Inferior parietal cortex (tissue), 1 donor: ENCODE results near the gene WDR31.
"Not testable (repeated sequence)": the region's sequence is repeated elsewhere in the genome, so short reads cannot be mapped to it uniquely, and the experiment has no call there.

Source experiments
- DNase-seq: peaks from one replicate; pipeline ENCODE4 v3.0.0-alpha.2; 2016; ENCODE audit errors: extremely low spot score

The WDR31 gene

DNA sequence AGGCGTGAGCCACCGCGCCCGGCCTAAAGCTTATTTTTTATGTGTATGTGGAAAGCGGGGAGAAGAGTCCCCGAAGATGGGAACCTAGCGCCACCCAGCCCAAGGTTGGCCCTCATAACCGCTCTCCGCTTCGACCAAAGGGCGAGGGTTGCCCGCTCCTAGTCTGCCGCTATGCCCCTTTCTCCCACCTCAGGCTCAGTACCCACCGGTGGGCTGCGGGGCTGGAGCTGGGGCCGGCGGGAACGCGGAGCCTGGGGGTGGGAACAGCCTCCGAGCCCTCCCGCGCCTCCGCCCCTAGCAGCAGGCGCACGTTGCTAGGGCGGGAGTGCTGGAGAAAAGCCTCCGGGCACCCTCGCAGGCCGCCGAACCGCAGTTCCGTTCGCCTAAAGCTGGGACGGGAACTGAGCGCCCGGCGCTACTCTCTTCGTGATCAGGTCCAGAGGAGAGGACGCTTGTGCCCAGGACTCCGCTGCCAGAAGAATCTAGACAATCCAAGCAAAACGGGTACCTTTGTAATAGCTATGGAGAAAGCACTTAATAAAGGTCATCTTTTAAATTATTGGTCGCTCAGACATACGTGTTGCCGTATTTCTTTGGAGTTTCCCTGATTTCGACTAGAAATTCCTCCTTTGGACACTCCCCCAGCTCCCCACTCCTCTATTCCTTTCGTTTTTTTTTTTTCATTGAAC is at the start of gene WDR31:
WDR31 (minus strand) TSS at position 265 of the 689 bp plus-strand sequence. CDS start 8,253 bp downstream, outside the sequence.
- DNase-seq, result peak; percentile 85

DNA sequence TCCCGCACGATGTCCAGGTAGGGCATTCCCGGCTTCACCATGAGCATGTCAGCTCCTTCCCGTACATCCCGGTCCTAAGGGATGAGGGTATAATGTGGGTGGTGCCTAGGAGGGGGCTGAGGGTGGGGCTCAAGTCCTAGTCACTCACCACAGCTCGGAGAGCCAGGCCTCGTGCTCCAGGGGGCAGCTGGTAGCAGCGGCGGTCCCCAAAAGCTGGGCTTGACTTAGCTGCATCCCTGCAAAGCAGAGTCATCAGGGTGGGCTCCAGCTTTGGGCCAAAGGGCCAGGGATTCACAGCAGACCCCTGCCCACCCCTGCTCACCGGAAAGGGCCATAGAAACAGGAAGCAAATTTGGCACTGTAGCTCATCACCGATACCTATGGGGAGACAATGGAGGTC is 49.4 kb upstream of the WDR31 start:
- DNase-seq, result no peak

DNA sequence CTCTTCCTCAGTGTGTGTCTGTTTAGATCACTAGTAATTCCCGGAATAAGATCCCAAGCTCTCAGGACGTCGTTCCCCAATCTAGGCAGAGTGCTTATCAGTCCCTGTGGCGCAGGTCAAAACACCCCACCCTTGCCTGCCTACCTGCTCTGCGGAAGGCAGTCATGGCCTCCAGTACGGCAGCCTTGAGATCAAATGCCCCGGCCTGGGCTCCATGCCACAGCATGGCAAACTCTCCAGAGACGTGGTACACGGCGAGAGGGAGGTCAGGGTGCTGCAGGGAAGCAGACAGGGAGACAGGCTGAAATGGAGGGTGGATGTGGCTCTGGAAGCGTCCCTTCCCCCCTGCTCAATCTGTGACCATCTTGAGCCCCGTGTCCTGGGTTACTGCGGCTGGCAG is 48.8 kb upstream of the WDR31 start:
- no peak for DNase-seq

DNA sequence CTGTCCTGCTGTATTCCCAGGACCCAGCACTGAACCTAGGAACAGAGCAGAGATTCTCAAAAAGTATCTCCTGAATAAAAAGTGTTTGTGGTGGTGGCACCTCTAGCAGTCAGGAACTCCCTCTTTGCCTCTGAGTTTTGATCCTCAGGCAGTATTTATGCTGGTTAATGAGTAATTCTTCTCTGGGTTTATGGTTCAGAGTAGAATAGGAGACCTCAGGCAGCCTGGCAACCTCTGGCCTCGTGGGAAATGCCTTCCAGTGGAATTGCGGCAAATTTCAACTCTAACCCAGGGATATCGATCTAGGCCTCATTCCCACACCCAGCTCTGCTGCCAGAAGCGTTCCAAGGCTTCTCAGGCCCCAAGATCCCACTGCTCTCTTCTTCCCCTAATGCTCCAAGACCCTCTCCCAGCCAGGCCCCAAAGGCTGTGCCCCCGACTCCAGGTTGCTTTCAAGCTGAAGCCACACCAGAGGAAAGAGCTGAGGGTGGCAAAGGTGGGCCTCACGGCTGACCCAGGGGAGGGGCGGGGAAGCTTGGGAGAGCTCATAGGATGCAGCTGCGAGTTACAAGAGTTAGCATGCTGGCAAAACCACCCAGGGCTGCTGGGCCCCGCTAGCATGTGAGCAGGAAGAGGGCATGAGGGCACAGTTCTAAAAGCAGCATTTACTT is 47.6 kb upstream of the WDR31 start:
- DNase-seq, result no peak

DNA sequence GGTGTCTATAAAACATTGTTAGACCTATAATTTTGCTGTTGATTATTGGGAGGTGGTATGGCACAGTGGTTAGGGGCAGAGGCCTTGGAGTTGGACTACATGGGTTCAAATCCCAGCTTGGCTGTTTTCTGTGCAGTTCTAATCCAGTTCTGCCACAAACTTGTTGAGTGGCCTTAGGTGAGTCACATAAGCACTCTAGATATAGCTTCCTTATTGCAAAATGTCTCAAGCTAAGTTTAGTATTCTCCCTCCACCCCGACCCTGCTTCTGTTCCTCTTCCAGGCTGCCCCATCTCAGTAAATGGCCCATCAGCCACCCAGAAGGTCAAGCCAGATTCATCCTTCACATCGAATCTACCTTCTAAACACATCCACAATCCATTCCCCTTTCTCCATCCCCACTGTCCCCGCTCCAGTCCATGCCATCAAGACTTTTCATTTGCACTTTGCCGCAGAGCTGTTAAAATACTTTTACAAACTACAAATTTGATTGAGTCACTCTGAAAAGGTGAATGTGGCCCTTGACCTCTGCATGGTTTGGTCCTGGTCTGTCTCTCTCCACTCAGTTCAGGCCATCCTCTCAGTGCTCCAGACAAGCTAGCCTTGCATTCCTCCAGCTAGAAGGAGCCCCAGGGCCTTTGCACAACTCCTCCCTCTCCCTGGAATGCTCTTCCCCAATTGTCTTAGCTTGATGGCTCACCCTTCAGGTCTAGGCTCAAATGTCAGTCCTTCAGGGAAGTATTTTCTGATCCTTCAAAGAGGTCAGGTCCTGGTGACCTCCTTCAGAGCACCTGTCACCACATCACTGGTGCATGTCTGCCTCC is 46.7 kb upstream of the WDR31 start:
- no peak for DNase-seq

DNA sequence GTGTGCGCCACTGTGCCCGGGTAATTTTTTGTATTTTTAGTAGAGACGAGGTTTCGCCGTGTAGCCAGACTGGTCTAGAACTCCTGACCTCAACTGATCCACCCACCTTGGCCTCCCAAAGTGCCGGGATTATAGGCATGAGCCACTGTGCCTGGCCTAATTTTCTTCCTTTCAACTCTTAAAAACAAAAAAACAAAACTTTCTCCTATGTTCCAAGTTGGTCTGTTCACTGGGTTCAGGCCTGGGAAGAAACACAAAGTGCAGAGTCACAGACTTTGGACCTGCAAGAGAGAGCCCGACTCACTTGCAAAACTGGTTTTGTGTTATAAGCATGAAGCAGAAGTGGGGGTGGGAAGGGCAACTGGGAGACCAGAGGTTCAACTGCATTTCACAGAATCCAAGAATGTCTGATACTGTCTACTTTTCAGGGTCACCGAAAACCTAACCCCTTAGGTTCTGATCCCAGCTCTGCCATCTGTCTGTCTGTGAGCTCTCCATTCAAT is 41.9 kb upstream of the WDR31 start:
- DNase-seq, result no peak

DNA sequence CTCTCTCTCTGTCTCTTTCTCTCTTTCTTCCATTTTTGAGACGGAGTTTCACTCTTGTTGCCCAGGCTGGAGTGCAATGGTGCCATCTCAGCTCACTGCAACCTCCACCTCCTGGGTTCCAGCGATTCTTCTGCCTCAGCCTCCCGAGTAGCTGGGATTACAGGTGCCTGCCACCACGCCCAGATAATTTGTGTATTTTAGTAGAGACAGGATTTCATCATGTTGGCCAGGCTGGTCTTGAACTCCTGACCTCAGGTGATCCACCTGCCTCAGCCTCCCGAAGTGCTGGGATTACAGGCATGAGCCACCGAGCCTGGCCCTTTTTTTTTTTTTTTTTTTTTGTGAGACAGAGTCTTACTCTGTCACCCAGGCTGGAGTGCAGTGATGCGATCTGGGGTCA is 41.4 kb upstream of the WDR31 start:
- DNase-seq, result not testable (repeated sequence)

DNA sequence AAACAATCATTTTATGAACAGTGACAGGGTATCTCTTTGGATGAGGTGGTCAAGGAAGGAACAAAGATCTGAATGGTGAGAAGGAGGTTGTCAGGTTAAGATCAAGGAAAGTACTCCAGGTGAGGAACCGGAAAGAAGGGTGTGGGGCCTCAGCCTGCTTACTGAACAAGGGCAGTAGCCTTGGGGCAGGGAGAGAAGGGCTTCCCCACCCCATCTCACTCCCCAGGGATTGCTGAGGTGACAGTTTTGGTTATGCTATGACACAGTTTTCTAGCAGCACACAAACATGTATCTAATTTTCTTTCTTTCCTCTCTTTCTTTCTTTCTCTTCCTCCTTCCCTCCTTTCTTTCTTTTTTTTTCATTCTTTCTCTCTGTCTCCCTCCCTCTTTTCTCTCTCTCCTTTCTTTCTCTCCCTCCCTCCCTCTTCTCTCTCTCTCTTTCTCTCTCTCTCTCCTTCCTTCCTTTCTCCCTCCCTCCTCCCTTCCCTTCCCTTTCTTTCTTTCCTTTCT is 40.8 kb upstream of the WDR31 start:
- no peak for DNase-seq

DNA sequence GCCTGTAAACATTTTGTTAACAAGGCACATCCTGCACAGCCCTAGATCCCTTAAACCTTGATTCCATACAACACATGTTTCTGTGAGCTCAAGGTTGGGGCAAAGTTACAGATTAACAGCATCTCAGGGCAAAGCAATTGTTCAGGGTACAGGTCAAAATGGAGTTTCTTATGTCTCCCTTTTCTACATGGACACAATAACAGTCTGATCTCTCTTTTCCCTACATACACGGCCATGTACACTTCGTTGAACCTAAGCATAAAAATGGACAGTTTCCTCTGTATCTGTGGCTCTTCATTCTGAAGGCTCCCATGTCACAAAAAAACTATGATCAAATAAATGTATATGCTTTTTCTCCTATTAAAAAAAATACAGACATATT is 39.7 kb upstream of the WDR31 start:
- DNase-seq, result not testable (repeated sequence)

DNA sequence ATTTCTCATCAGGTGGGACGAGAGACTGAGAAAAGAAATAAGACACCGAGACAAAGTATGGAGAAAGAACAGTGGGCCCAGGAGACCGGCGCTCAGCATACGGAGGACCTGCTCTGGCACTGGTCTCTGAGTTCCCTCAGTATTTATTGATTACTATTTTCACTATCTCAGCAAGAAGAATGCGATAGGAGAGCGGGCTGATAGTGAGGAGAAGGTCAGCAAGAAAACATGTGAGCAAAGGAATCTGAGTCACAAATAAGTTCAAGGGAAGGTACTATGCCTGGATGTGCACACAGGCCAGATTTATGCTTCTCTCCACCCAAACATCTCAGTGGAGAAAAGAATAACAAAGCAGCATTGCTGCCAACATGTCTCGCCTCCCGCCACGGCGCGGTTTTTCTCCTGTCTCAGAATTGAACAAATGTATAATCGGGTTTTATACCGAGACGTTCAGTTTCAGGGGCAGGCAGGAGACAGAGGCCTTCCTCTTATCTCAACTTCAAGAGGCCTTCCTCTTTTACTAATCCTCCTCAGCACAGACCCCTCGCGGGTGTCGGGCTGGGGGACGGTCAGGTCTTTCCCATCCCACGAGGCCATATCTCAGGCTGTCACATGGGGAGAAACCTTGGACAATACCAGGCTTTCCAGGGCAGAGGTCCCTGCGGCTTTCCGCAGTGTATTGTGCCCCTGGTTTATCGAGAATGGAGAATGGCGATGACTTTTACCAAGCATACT is 39.2 kb upstream of the WDR31 start:
- not testable (repeated sequence) for DNase-seq

DNA sequence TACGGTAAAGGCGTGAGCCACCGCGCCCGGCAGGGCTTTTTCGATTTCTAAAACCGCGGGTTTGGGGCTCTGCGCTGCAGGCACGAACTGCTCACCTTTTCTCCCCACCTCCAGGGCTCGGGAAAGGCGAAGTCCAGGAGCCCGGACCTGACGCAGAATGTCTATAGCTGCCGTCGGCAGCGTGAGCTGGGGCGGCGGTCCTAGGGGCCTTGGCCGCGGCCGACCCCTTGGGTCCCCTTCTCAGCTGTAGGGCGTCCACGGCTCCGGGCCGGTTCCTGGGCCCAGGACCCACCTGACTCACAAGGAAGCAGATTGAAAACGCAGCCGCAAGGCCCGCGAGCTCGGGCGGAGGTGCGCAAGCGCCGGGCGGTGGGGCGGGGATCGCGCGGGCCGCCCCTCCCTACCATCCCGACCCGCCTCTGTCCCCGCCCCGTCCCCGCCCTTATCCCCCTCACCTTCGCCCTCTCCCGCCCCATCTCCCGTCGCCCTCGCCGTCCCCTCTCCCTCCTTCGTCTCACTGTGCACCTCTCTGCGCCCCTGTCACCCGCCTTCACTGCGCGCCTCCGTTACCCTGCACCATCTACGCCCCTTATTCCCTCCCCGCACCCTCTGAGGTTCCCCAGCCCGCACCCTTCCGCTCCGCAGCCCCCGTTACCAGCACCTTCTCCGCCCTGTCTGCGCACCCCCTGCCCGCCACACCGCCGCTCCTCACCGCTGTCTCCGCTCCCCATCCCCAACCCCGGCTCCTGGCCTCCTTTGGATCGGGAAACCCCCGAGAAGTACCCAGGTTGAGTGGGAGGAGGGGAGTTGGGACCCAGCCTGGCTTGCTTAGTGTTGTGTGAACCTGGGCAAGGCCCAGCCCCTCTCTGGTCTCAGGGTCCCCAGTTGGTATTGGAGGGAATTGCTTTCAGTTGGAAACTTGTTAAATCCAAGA is 36.8 kb upstream of the WDR31 start, which contains the start of gene HDHD3:
HDHD3 (minus strand) TSS at position 353 of the 934 bp plus-strand sequence. CDS start 2,632 bp downstream, outside the sequence.
- DNase-seq, result peak; percentile 67

DNA sequence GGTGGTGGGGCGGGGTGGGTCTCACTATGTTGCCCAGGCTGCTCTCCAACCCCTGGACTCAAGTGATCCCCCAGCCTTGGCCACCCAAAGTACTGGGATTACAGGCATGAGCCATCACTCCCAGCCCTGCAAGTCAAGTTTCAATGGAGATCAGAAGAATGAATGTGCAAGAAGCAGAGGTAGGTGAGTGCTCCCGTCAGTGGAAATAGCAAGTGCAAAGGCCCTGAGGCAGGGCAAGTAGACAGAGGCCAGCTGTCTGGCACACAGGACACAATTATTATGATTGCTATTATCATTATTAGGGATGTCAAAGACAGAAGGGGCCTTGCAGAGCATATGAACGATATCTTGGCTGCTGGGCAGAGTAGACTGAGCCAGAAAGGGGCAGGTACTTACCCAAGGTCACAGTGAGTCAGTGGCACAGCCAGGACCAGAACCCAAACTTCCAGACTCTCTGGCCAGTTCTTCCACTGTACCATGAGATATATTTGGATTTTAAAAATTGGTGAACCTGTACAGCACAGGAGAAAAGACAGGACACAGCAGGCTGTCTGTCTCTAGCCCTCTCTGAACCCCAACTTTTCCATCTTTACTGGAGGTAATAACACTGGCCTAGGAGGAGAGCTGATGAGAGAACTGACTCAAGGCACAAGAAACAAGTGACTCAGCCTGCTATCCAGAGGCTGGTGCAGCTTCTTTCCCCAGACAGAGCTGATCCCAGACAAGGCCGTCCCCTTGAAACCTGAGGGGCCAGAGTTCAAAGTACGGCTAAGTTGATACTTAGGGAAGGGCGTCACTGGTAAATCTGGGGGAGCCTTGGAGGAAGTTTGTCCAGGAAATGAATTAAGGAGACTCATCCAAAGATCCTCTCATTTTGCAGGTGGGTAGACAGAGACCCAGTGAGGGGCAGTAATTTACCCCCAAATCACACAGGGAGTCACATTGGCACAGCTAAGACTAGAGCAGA is 35.3 kb upstream of the WDR31 start:
- DNase-seq, result no peak

DNA sequence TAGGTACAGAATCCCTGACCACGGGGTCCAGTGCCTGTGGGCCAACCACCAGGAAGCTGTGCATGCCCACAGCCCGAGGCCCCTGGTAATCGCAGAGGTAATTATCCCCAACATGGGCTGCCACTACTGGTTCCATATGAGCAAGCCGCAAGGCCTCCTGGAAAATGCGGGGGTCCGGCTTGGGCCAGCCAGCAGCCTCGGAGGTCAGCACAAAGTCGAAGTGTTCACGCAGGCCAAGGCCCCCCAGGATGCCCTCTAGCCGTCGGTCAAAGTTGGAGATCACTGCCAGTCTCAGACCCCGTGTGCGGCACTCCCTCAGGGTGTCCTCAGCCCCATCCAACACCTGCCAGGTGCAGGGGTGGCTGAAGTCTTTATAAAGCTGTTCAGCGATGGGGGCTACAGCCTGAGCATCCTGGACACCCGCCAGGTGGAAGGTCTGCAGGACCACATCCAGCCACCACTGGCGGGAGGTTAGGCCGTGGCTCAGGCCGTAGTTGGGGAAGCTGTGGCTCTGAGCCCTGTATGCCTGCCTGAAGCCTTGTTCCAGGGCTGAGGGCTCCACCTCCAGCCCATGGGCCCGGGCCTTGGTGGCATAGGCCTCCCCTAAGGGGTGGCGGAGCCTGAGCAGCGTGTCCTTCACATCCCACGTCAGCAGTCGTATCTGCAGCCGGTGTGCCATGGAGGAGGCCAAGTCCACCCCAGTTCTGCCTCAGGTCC is 33.8 kb upstream of the WDR31 start:
- DNase-seq, result no peak

DNA sequence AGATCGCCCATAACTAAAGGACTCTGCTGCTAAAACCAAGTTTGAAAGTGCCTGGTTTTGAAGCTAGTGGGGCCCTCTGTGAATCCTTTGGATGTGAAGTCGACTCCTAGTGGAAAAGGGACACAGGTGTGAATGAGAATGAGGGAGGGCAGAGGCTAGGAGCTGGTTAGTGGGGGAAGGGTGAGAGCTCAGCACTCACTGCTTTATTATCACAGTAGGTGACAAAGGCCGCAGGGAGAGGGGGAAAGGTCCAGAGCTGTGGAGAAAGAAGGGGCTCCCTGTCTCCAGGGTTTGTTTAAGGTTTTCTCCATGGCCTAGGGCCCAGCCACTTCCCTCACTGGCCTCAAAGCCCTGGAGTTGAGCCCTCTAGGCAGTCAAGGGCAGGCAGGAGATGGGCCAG is 33.2 kb upstream of the WDR31 start:
- no peak for DNase-seq

DNA sequence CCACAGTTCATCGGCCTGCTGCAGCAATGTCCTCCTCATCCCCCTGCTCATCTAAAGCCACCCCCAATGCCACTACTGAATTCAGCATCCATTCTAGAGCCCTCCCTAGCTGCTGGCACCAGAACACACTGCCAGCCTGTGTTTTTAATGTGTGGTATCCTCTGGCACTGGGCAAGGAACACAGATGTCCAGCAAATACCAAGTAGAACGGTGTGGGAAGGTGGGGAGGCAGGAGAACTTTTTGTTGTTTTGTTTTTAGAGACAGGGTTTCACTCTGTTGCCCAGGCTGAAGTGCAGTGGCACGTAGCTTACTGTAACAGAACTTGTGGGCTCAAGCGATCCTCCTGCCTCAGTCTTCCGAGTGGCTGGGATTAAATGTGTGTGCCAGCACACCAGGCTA is 32.0 kb upstream of the WDR31 start:
- DNase-seq, result no peak

DNA sequence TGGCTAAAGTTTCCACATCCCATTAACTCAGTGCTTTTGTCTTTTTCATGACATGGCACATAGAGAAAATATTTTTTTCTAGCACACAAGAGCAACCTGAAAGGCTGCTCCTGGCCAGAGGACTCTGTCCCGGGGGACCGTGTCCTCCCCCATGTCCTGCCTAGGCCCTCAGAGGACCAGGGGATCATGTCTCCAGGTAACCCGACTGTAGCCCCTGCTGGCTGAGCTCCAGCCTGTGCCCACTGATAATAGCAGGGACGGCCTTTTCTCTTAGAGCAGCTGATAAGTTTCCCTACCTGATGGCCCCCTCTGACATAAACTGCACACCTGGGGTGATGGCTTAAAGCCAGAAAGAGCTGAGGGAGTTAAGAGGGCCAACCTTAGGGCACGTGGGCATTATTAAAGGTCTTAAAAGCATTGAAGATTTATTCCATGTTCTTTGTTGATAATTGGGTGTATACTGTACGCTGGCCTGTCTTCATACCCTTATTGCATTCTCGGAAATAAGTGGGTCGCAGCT is 30.8 kb upstream of the WDR31 start:
- DNase-seq, result no peak

DNA sequence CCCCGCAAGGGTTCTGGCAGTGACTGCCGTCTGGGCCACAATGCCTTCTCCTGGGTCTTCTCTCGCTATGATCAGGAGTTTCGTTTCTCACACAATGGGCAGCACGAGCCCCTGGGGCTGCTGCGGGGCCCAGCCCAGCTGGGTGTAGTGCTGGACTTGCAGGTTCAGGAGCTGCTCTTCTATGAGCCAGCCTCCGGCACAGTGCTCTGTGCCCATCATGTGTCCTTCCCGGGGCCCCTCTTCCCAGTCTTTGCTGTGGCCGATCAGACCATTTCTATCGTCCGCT is 29.7 kb upstream of the WDR31 start:
- no peak for DNase-seq
